HCT116 (cell line): ENCODE data around the gene RGMB. TPM values are rescaled to one million over a fixed set of nuclear protein-coding genes. Genes with fewer than 3 reads are reported as not detected.

ENCODE experiments used
- ATAC-seq: fragments of 200-7000 bp; cut with Tn5 transposase; 2 replicates; pipeline ENCODE4 v1.9.1; 2020; ENCODE audit warnings: mild to moderate bottlenecking, moderate library complexity
- BruUV-seq: library from RNA; stranded (reverse); fragments of 400-500 nt; replicated peaks from 2 replicates; lab custom pipeline; 2021; lab: Mats Ljungman, UMichigan
- CTCF ChIA-PET: fragments of 300-600 bp; sonication (Branson Sonifier 250); formaldehyde crosslinking; loops from one replicate; lab custom pipeline; 2021; ENCODE audit warnings: antibody characterized with exemption; lab: Charles Lee
- POLR2A ChIA-PET: fragments of 300-600, 350-600 bp; sonication (Branson Sonifier 250); formaldehyde crosslinking; loops from one replicate; lab custom pipeline; 2021; ENCODE audit warnings: antibody characterized with exemption; lab: Charles Lee
- RAD21 ChIA-PET, 2 experiments: fragments of 300-600 bp; sonication (Branson Sonifier 250); formaldehyde crosslinking; loops; one replicate each; lab custom pipeline; 2023; ENCODE audit warnings: low total read pairs in 2 of 2; ENCODE audit not compliant: uncharacterized antibody in 2 of 2, unreplicated experiment in 2 of 2, low non-redundant PET in 1 of 2; lab: Charles Lee
- DNase-seq: peaks from one replicate; pipeline ENCODE4 v3.0.0-alpha.2; 2010; ENCODE audit warnings: low read depth, low spot score
- H2AFZ ChIP-seq: fragments of 200-600 bp; shearing (Covaris generic), sonication (generic); 2 replicates; pipeline ENCODE4 v1.6.1; 2017; ENCODE audit warnings: low read depth, mixed run types, mixed read lengths, antibody characterized with exemption, low read length; ENCODE audit not compliant: poor library complexity, severe bottlenecking
- H3K27ac ChIP-seq: 2 replicates; pipeline ENCODE4 v1.5.1; 2012; ENCODE audit warnings: low read depth, low read length
- H3K27me3 ChIP-seq: fragments of 200-600 bp; sonication (generic); 2 replicates; pipeline ENCODE4 v1.6.1; 2016; ENCODE audit warnings: mixed run types, low read length, mixed read lengths; ENCODE audit not compliant: insufficient read depth
- H3K36me3 ChIP-seq, 2 experiments: fragments of 200-500 bp in 1 of 2; fragments of 200-600 bp in 1 of 2; sonication (Bioruptor generic) in 1 of 2; sonication (generic) in 1 of 2; 2 replicates each; pipeline versions ENCODE4 v1.5.1 to v1.6.1; 2014 to 2016; ENCODE audit warnings: low read length in 2 of 2, inconsistent platforms in 1 of 2, mixed read lengths in 1 of 2, mixed run types in 1 of 2; ENCODE audit not compliant: insufficient read depth in 2 of 2, control insufficient read depth in 1 of 2
- H3K4me1 ChIP-seq, 2 experiments: fragments of 200-600 bp in 1 of 2; sonication (generic) in 1 of 2; 2 replicates each; pipeline versions ENCODE4 v1.5.1 to v1.6.1; 2012 to 2017; ENCODE audit warnings: low read length in 2 of 2, inconsistent platforms in 1 of 2, mild to moderate bottlenecking in 1 of 2, mixed read lengths in 1 of 2, mixed run types in 1 of 2, moderate library complexity in 1 of 2; ENCODE audit not compliant: insufficient read depth in 2 of 2, control insufficient read depth in 1 of 2
- H3K4me2 ChIP-seq: fragments of 200-600 bp; sonication (generic); 2 replicates; pipeline ENCODE4 v1.6.1; 2017; ENCODE audit warnings: mixed run types, low read length, mixed read lengths
- H3K4me3 ChIP-seq, 2 experiments: fragments of 200-600 bp in 1 of 2; sonication (generic) in 1 of 2; replicated peaks in 1 of 2; 2 replicates each; pipeline ENCODE4 v1.5.1; 2011 to 2016; ENCODE audit warnings: low read length in 2 of 2, control low read depth in 1 of 2, low read depth in 1 of 2, mild to moderate bottlenecking in 1 of 2, mixed read lengths in 1 of 2, mixed run types in 1 of 2
- H3K79me2 ChIP-seq: fragments of 200-600 bp; sonication (generic); 2 replicates; pipeline ENCODE4 v1.6.1; 2017; ENCODE audit warnings: mild to moderate bottlenecking, mixed run types, low read length, moderate library complexity, mixed read lengths; ENCODE audit not compliant: insufficient read depth
- H3K9ac ChIP-seq: fragments of 200-600 bp; sonication (generic); 2 replicates; pipeline ENCODE4 v1.6.1; 2016; ENCODE audit warnings: low read length, mixed read lengths
- H3K9me2 ChIP-seq: fragments of 200-600 bp; sonication (generic), shearing (Covaris generic); 2 replicates; pipeline ENCODE4 v1.6.1; 2017; ENCODE audit warnings: mixed run types, mild to moderate bottlenecking, moderate library complexity; ENCODE audit not compliant: insufficient read depth
- H3K9me3 ChIP-seq, 2 experiments: fragments of 200-500 bp in 1 of 2; fragments of 200-600 bp in 1 of 2; sonication (Bioruptor generic) in 1 of 2; sonication (generic) in 1 of 2; 2 replicates each; pipeline ENCODE4 v1.6.1; 2014 to 2017; ENCODE audit warnings: low read length in 2 of 2, mixed read lengths in 2 of 2, inconsistent platforms in 1 of 2, low read depth in 1 of 2, mild to moderate bottlenecking in 1 of 2, mixed run types in 1 of 2, moderate library complexity in 1 of 2; ENCODE audit not compliant: control insufficient read depth in 1 of 2, insufficient read depth in 1 of 2
- H4K20me1 ChIP-seq: fragments of 200-600 bp; sonication (generic), shearing (Covaris generic); 2 replicates; pipeline ENCODE4 v1.6.1; 2017; ENCODE audit warnings: mixed run types, mild to moderate bottlenecking, moderate library complexity; ENCODE audit not compliant: insufficient read depth
- CBX3 ChIP-seq: IDR thresholded peaks from 2 replicates; pipeline ENCODE4 v1.6.1; 2012; ENCODE audit warnings: low read depth
- CEBPB ChIP-seq: IDR thresholded peaks from 2 replicates; pipeline ENCODE4 v1.6.1; 2012; ENCODE audit warnings: low read depth
- CTCF ChIP-seq, 3 experiments: fragments of 200-600 bp in 1 of 3; sonication (generic) in 1 of 3; IDR thresholded peaks in 2 of 3; conservative IDR thresholded peaks in 1 of 3; 2 replicates each; pipeline ENCODE4 v1.5.1; 2012 to 2017; ENCODE audit warnings: low read depth in 2 of 3, low read length in 2 of 3, antibody characterized with exemption in 1 of 3, borderline replicate concordance in 1 of 3, control low read depth in 1 of 3, mild to moderate bottlenecking in 1 of 3, mixed read lengths in 1 of 3, mixed run types in 1 of 3, moderate library complexity in 1 of 3; ENCODE audit not compliant: insufficient read depth in 1 of 3
- EGR1 ChIP-seq: IDR thresholded peaks from 2 replicates; pipeline ENCODE4 v1.6.1; 2012; ENCODE audit warnings: low read depth
- ELF1 ChIP-seq: IDR thresholded peaks from 2 replicates; pipeline ENCODE4 v1.6.1; 2012; ENCODE audit warnings: low read depth, borderline replicate concordance
- EZH2 ChIP-seq: fragments of 200-600 bp; sonication (generic); IDR thresholded peaks from 2 replicates; pipeline ENCODE4 v1.6.1; 2017; ENCODE audit warnings: antibody characterized with exemption, mixed run types
- POLR2A ChIP-seq: IDR thresholded peaks from 2 replicates; pipeline ENCODE4 v1.7.0; 2011; ENCODE audit warnings: borderline replicate concordance; ENCODE audit not compliant: insufficient read depth, insufficient read length; ENCODE audit errors: extremely low read depth
- RAD21 ChIP-seq: IDR thresholded peaks from 2 replicates; pipeline ENCODE4 v1.6.1; 2012; ENCODE audit warnings: low read depth, mild to moderate bottlenecking
- SIN3A ChIP-seq: IDR thresholded peaks from 2 replicates; pipeline ENCODE4 v1.6.1; 2012; ENCODE audit warnings: low read depth
- SP1 ChIP-seq: IDR thresholded peaks from 2 replicates; pipeline ENCODE4 v1.6.1; 2012; ENCODE audit warnings: low read depth
- SRF ChIP-seq: IDR thresholded peaks from 2 replicates; pipeline ENCODE4 v1.6.1; 2012; ENCODE audit warnings: low read depth
- ZBTB33 ChIP-seq: IDR thresholded peaks from 2 replicates; pipeline ENCODE4 v1.6.1; 2011; ENCODE audit warnings: mild to moderate bottlenecking, low read length, moderate library complexity; ENCODE audit not compliant: insufficient replicate concordance; ENCODE audit errors: extremely low read depth
- ZFX ChIP-seq: fragments of 450-650 bp; IDR thresholded peaks from 2 replicates; pipeline ENCODE4 v1.6.1; 2017
- intact Hi-C: fragments of 100-400 bp; cut with micrococcal nuclease; formaldehyde crosslinking; loops from 2 replicates; pipeline ENCODE4 v1.10.0; 2022
- total RNA-seq: library from RNA; stranded (reverse); gene quantifications from one replicate; pipeline ENCODE4 v1.2.1, GENCODE V29; 2021; ENCODE audit not compliant: unreplicated experiment

Gene RGMB
- total RNA-seq, 1 experiment from 2014 or later = 18.3 TPM

- H3K4me1 ChIP-seq = no peaks in the 10 kb centered on the region
- TF ChIP-seq ZFX (no peak), ELF1 (no peak), SIN3A (no peak), CTCF (IDR thresholded peaks at IDR 0.05 in 2 of 3, conservative IDR thresholded peaks at IDR 0.05 in 1 of 3; ENCODE audit: borderline replicate concordance in 1 of 3, insufficient read depth in 1 of 3, low read depth in 2 of 3, low read length in 2 of 3) (no peak), SP1 (no peak), EZH2 (no peak), EGR1 (no peak), CEBPB (no peak), ZBTB33 (no peak), RAD21 (no peak), CBX3 (no peak), SRF (no peak), POLR2A (no peak)
- ATAC-seq (no peak), DNase-seq (no peak)
- intact Hi-C loops = no loop called here
- no TSS peak for BruUV-seq
- H3K9me2 ChIP-seq = no peaks in the 10 kb centered on the region
- no peaks in the 10 kb centered on the region for H3K36me3 ChIP-seq
- no peaks in the 10 kb centered on the region for H4K20me1 ChIP-seq
- no peak overlapping the region for H3K9ac ChIP-seq
- no peaks in the 10 kb centered on the region for H3K79me2 ChIP-seq
- H3K27me3 ChIP-seq = no peaks in the 10 kb centered on the region
- H2AFZ ChIP-seq = no peak overlapping the region
- no peak overlapping the region for H3K27ac ChIP-seq
- CTCF ChIA-PET = no interaction called here
- RAD21 ChIA-PET = no interaction called here
- H3K9me3 ChIP-seq = peaks cover 4 to 7% of the 10 kb centered on the region in 2 experiments; a peak in 2 of 4 replicates
- H3K4me2 ChIP-seq = no peak overlapping the region
- H3K4me3 ChIP-seq = no peak overlapping the region
- POLR2A ChIA-PET = no interaction called here
These were observed 72.4 kb downstream of the RGMB start for GRCh38 chr5:98845878-98846277.

Other genes starting within 250 kb of the RGMB start
- 43.9 TPM for gene CHD1, start 155.3 kb downstream of the RGMB start, total RNA-seq